Esophagus muscularis mucosa (tissue), 4 donors: Measurements from ENCODE around the gene RHOBTB1. TPM values are rescaled to one million over a fixed set of nuclear protein-coding genes. Genes with fewer than 3 reads are reported as not detected.

Experiments
- DNase-seq: peaks from one replicate; pipeline ENCODE4 v3.0.0-alpha.2; 2017; ENCODE audit errors: extremely low spot score
- H3K27ac ChIP-seq, 4 donors: fragments of 200-600 bp; sonication (generic); replicated peaks in 1 of 4; 1 replicate in 3 of 4; 2 replicates in 1 of 4; pipeline ENCODE4 v1.5.1; 2016 to 2019; ENCODE audit warnings: mild to moderate bottlenecking in 1 of 4
- H3K27me3 ChIP-seq, 4 donors: fragments of 200-600 bp; sonication (generic); one replicate each; pipeline versions ENCODE4 v1.5.1 to v1.6.0; 2016 to 2019
- H3K36me3 ChIP-seq, 4 donors: fragments of 200-600 bp; sonication (generic); one replicate each; pipeline ENCODE4 v1.5.1; 2016 to 2019
- H3K4me1 ChIP-seq, 4 donors: fragments of 200-600 bp; sonication (generic); one replicate each; pipeline ENCODE4 v1.5.1; 2016 to 2019
- H3K4me3 ChIP-seq, 4 donors: fragments of 200-600 bp; sonication (generic); 1 replicate in 2 of 4; 2 replicates in 2 of 4; pipeline ENCODE4 v1.5.1; 2016 to 2019; ENCODE audit warnings: mild to moderate bottlenecking in 4 of 4, moderate library complexity in 1 of 4
- H3K9me3 ChIP-seq, 4 donors: fragments of 200-600 bp; sonication (generic); 1 replicate in 3 of 4; 2 replicates in 1 of 4; pipeline ENCODE4 v1.5.1; 2016 to 2019
- CTCF ChIP-seq, 3 experiments: fragments of 200-600 bp in 2 of 3; fragments of 450-650 bp in 1 of 3; sonication (generic) in 2 of 3; IDR thresholded peaks; one replicate each; pipeline ENCODE4 v1.5.1; 2017 to 2019; ENCODE audit warnings: antibody characterized with exemption in 3 of 3, mild to moderate bottlenecking in 2 of 3, moderate library complexity in 1 of 3
- EP300 ChIP-seq: sonication (generic); formaldehyde crosslinking; IDR thresholded peaks from one replicate; pipeline ENCODE4 v1.6.1; 2017; ENCODE audit warnings: antibody characterized with exemption
- POLR2A ChIP-seq: fragments of 450-650 bp; IDR thresholded peaks from one replicate; pipeline ENCODE4 v1.6.1; 2017; ENCODE audit warnings: antibody characterized with exemption, moderate library complexity, mild to moderate bottlenecking, low read depth
- POLR2AphosphoS5 ChIP-seq, 2 donors: sonication (generic); formaldehyde crosslinking; IDR thresholded peaks; one replicate each; pipeline ENCODE4 v1.6.1; 2017; ENCODE audit warnings: antibody characterized with exemption in 2 of 2
- WGBS: methylation state at CpG from one replicate; pipeline ENCODE4 v1.1.5; 2018; 5-methylcytosine and 5-hydroxymethylcytosine counted together
- intact Hi-C: fragments of 100-400 bp; cut with DNase I; formaldehyde crosslinking; loops from one replicate; pipeline ENCODE4 v1.15.1; 2023
- total RNA-seq, 4 donors: library from RNA; depleted of rRNA; stranded (reverse); fragments of >200 nt; gene quantifications; one replicate each; pipeline versions ENCODE4 v1.1.0 to v1.2.1, GENCODE V29; 2016

Gene RHOBTB1
- total RNA-seq, 4 donors from 2014 or later, result 16.7 to 39.2 (median 20.1) TPM

- TF ChIP-seq EP300 (no peak), POLR2AphosphoS5 (IDR thresholded peaks at IDR 0.05) (no peak), CTCF (IDR thresholded peaks at IDR 0.05) (no peak), POLR2A (no peak)
- Histone ChIP-seq H3K27ac (no peak overlapping the region), H3K4me1 (no peaks in the 10 kb centered on the region), H3K27me3 (no peaks in the 10 kb centered on the region), H3K36me3 (peaks cover 0 to 55% (median 36%) of the 10 kb centered on the region in 4 donors), H3K9me3 (no peaks in the 10 kb centered on the region), H3K4me3 (no peak overlapping the region)
- WGBS, result 92% methylated on average over 6 of the region's 6 CpGs
- intact Hi-C loops, result no loop called here
- DNase-seq, result no peak
These were observed 74.2 kb downstream of the RHOBTB1 start for GRCh38 chr10:60869652-60870415.

- Histone ChIP-seq H3K4me1 (no peaks in the 10 kb centered on the region), H3K9me3 (no peaks in the 10 kb centered on the region), H3K27me3 (no peaks in the 10 kb centered on the region), H3K36me3 (peaks cover 0 to 47% (median 31%) of the 10 kb centered on the region in 4 donors), H3K27ac (no peak overlapping the region), H3K4me3 (no peak overlapping the region)
- no peak for TF ChIP-seq POLR2A
- TF ChIP-seq CTCF (IDR thresholded peaks at IDR 0.05), result no peak
- TF ChIP-seq POLR2AphosphoS5 (IDR thresholded peaks at IDR 0.05), result no peak
- no peak for TF ChIP-seq EP300
- 89% methylated on average over 1 of the region's 1 CpG for WGBS
- DNase-seq, result no peak
- intact Hi-C loops, result no loop called here
These were observed 75.0 kb downstream of the RHOBTB1 start for GRCh38 chr10:60868946-60869345.

- no peaks in the 10 kb centered on the region for H3K27me3 ChIP-seq
- H3K9me3 ChIP-seq, result no peaks in the 10 kb centered on the region
- no peak for DNase-seq
- no peak for TF ChIP-seq CTCF (IDR thresholded peaks at IDR 0.05)
- no peak for TF ChIP-seq EP300
- TF ChIP-seq POLR2AphosphoS5 (IDR thresholded peaks at IDR 0.05), result no peak
- no peak for TF ChIP-seq POLR2A
- H3K4me1 ChIP-seq, result no peaks in the 10 kb centered on the region
- no peak overlapping the region for H3K27ac ChIP-seq
- WGBS, result 79% methylated on average over 2 of the region's 2 CpGs
- H3K36me3 ChIP-seq, result peaks cover 0 to 10% (median 7%) of the 10 kb centered on the region in 4 donors
- no peak overlapping the region for H3K4me3 ChIP-seq
- intact Hi-C loops, result no loop called here
These were observed 78.7 kb downstream of the RHOBTB1 start for GRCh38 chr10:60865198-60865783.

- H3K36me3 ChIP-seq, result no peaks in the 10 kb centered on the region
- no peak for DNase-seq
- H3K4me3 ChIP-seq, result no peak overlapping the region
- 75% methylated on average over 5 of the region's 5 CpGs for WGBS
- TF ChIP-seq EP300, result no peak
- TF ChIP-seq CTCF (IDR thresholded peaks at IDR 0.05), result no peak
- TF ChIP-seq POLR2A, result no peak
- no peak for TF ChIP-seq POLR2AphosphoS5 (IDR thresholded peaks at IDR 0.05)
- H3K27ac ChIP-seq, result no peak overlapping the region
- H3K27me3 ChIP-seq, result no peaks in the 10 kb centered on the region
- H3K4me1 ChIP-seq, result no peaks in the 10 kb centered on the region
- intact Hi-C loops, result no loop called here
- H3K9me3 ChIP-seq, result no peaks in the 10 kb centered on the region
These were observed 80.2 kb downstream of the RHOBTB1 start for GRCh38 chr10:60863796-60864195.
